GM18873 (cell line): ENCODE data around the gene RASA1.
"Not testable (repeated sequence)": the region's sequence is repeated elsewhere in the genome, so short reads cannot be mapped to it uniquely, and the experiment has no call there.

Experiments
- ATAC-seq: cut with Tn5 transposase; IDR thresholded peaks from one replicate; pipeline ENCODE4 v1.9.1; 2021; ENCODE audit warnings: mild to moderate bottlenecking, moderate library complexity, moderate number of reproducible peaks; ENCODE audit not compliant: unreplicated experiment, low FRiP score

The RASA1 gene

GRCh38 chr5:87278590-87279100 is 11.0 kb downstream of the RASA1 start:
- no peak for ATAC-seq

GRCh38 chr5:87282269-87282668 is 14.6 kb downstream of the RASA1 start:
- no peak for ATAC-seq

DNA sequence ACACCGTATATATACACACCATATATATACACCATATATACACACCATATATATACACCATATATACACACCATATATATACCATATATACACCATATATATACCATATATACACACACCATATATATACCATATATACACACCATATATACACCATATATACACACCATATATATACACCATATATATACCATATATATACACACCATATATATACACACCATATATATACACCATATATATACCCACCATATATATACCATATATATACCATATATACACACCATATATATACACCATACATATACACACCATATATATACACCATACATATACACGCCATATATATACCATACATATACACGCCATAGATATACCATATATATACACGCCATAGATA is 19.6 kb downstream of the RASA1 start:
- not testable (repeated sequence) for ATAC-seq

GRCh38 chr5:87298692-87299362 is 31.1 kb downstream of the RASA1 start:
- no peak for ATAC-seq

GRCh38 chr5:87300176-87300575 is 32.5 kb downstream of the RASA1 start:
- no peak for ATAC-seq

DNA sequence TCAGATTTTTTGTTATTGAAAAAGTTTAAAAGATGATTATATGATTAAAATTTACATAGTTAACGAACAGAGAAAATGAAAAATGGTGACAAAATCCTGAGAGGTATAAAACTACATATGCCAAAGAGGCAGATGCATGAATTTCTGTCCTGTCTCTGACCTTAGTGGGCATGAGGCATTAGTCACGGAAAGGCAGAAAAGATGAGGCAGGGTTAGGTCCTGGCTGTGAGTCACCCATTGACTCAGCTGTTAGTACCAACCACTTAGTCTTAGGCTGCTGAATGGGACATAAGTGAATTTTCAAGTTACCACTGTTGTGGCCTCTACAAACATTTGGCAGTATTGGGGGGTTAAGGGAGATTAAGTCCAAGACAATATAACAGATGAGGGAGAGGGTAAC is 33.1 kb downstream of the RASA1 start:
- ATAC-seq: no peak

DNA sequence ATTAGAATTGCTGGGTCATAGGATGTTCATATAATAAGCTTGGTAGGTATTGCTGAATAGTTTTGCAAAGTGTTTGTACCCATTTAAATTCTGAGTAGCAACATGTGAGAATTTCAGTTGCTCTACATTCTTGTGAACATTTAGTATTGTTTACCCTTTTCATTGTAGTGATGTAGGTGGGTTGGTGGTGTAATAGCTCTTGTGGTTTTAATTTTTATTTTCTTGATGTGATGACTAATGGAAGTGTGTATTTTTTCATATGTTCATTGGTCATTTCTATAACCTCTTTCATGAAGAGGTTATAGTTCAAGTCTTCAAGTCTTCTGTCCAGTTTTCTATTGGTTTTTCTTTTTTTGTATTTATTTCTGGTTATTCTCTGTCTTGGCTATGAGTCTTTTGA is 34.4 kb downstream of the RASA1 start:
- ATAC-seq: no peak

DNA sequence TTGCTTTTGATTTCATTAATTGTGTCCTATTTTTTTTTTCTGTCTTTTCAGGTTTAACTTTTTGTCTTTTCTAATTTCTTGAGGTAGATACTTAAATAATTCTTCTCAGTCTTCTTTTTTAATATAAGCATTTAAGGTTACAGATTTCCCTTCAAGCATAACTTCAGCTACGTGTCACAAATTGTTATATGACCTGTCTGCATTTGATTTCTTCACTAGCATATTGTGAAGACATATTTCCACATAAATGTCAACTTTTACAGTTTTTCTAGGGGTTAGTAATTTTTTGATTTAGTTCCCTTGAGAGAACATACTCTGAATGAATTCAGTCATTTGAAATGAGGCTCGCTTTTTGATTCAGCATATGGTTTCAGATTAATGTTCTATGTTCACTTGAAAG is 35.6 kb downstream of the RASA1 start:
- no peak for ATAC-seq

DNA sequence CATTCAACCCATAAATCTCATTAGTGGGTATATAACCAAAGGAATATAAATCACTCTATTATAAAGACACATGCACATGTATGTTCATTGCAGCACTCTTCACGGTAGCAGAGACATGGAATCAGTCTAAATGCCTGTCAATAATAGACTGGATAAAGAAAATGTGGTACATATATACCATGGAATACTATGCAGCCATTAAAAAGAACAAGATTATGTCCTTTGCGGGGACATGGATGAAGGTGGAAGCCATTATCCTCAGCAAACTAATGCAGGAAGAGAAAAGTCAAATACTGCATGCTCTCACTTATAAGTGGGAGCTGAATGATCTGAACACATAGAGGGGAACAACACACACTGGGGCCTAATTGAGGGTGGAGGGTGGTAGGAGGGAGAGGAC is 38.4 kb downstream of the RASA1 start:
- not testable (repeated sequence) for ATAC-seq

GRCh38 chr5:87307796-87308423 is 40.2 kb downstream of the RASA1 start:
- ATAC-seq: peak; percentile 88

DNA sequence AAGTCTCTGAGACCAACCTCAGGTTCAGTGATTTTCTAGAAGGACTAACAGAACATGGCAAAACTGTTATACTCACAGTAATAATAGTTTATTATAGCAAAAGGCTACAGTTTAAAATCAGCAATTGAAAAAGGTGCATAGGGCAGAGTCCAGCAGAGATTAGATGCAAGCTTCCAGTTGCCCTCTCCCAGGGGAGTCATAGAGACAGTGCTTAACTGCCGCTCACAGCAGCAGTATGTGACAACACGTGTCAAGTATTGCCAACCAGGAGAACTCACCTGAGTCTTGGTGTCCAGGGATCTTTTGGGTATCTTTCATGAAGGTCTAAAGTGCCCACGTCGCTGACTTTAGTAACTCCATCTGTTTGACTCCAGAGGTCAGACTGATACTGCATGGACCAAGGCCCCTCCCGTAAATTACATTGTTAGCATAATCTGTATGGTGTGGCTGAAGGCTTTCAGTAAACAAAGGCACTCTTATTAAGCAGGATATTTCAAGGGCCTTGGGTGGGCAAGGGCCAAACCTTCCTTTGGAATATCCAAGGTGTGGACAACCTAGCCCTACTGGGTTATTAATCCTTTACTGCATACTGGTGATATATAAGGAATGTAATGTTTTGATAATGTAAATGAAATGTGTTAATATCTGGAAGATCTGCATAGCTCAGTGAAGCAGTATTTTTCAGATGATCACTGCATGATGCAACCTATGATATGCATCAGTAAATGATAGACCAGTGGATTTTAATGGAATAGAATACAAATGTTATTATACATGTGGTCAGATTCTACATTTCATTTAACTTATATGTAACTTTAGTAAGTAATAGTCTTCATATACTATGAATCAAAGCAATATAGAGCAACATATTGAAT is 44.0 kb downstream of the RASA1 start:
- no peak for ATAC-seq

- ATAC-seq: no peak
These were observed 45.5 kb downstream of the RASA1 start for GRCh38 chr5:87313216-87313615.

DNA sequence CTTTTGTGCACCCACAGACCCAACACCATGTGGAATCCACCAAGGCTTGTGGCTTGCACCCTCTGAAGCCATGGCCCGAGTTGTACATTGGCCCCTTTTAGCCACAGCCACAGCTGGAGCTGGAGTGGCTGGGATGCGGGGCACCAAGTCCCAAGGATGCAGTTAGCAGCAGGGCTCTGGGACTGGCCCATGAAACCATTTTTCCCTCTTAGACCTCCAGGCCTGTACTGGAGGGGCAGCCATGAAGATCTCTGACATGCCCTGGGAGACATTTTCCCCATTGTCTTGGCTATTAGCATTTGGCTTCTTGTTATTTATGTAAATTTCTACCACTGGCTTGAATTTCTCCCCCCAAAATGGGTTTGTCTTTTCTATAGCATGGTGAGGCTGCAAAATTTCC is 51.8 kb downstream of the RASA1 start:
- no peak for ATAC-seq

DNA sequence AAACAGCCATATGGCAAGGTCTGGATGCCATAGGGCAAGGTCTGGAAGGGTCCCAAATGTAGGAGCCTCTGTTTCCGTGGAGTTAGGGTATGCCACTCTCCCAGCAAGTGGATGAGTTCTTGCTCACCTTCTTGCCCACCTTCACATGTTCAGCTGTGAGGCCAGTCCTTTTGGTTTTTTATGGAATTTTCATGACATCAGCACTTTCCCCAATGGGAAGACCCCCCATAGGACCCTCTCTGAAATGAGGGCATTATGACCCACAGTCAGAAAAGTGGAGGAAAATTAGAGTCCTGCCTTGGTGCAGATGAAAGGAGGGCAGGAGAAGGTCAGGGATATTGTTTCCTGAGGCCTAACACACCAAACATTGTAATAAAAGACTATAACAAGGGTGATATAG is 53.9 kb downstream of the RASA1 start:
- ATAC-seq: no peak

DNA sequence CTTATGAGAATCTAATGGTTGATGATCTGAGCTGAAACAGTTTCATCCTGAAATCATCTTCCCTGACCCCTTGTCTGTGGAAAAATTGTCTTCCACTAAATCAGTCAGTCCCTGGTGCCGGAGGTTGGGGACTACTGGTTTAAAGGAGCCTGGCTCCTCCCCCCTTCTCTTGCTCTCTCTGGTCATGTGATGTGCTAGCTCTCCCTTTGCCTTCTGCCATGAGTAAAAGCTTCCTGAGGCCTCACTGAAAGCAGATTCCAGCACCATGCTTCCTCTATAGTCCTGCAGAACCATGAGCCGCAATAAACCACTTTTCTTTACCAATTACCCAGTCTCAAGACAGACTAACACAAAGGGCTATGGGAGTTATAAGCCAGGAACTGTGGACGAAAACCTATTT is 54.7 kb downstream of the RASA1 start:
- no peak for ATAC-seq

DNA sequence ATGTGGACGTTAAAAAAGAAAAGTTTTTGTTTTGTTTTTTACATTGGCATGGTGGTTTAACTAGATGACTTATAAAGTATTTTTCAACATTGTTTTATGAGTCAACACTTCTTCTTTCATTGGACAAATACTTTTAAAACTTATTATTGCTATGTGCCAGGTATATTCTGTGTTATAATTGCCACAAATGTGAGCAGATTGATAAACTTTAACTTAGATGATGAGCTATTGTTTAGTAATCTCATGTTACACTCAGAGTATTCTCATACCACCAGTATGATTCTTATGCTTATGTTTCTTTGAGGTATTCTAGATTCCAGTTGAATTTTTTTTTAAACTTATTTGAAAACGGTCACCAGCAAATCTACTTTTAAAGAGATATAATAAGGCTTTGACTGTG is 60.3 kb downstream of the RASA1 start:
- no peak for ATAC-seq

GRCh38 chr5:87329114-87329513 is 61.4 kb downstream of the RASA1 start:
- no peak for ATAC-seq

DNA sequence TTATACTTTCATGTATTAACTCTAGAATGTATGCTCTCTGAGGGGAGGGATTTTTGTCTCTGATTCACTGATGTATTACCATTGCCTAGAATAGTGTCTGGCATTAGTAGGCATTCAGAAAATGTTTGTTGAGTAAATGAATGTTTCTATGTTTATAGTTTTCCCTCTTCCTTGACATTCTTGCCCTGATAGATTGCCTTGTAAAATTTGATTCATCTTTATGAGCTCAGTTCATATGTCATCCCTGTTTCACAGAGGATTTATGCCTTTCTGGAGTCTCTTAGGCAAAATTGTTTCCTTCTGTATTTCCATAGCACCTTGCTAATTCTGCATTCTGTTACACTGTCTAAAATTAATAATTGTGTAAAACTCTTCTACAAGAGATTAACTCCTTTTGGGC is 72.3 kb downstream of the RASA1 start:
- no peak for ATAC-seq

DNA sequence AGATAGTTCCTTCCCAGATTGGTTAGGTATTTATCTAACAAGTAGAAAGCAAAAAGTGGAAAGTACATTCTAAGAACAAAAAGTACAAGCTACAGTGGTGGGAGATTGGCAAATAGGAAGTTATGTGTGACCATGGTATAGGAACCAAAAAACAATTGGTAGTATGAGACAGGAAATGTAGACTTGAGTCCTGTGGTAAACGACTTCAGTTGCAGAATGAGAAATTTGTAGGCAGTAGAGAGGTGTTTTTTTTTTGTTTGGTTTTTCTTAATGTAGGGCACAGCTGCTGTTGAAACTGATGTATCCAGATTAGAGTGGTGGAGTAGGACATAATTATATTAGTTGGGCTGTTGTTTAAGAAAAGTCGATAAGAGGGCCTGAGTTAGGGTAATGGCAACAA is 73.0 kb downstream of the RASA1 start:
- peak; percentile 100 for ATAC-seq

GRCh38 chr5:87347272-87347671 is 79.6 kb downstream of the RASA1 start:
- no peak for ATAC-seq

DNA sequence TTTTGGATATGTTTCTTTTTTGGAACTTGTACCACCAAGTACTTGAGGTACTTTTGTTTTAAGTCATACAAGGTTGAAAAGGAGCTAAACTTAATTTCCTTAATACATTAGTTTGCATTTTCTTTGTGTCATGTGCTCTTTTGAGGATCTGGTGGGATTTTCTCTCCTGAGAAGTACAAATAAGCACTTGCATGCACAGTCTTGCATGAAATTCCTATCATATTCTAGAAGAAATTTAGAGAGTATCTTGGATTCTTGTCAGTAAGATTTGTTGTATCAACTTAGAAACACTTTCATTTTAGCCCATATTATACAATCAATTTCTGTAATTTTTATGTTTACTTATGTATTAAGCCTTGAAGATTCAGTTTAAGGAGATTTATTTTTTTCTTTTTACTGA is 80.2 kb downstream of the RASA1 start:
- ATAC-seq: no peak
